Mesothelial cell of epicardium (in vitro differentiated cells): ENCODE data around the gene BMF. TPM values are rescaled to one million over a fixed set of nuclear protein-coding genes. Genes with fewer than 3 reads are reported as not detected.

Source experiments
- DNase-seq, 2 experiments: peaks; one replicate each; pipeline ENCODE4 v3.0.0; 2021; ENCODE audit warnings: low spot score in 2 of 2; ENCODE audit not compliant: unreplicated experiment in 2 of 2
- H3K27ac Mint-ChIP-seq: 2 replicates; pipeline ENCODE4 v1.8.0; 2021; ENCODE audit warnings: mixed read lengths
- H3K27me3 Mint-ChIP-seq: 2 replicates; pipeline ENCODE4 v1.8.0; 2021; ENCODE audit warnings: low read depth, mixed read lengths
- H3K36me3 Mint-ChIP-seq: 2 replicates; pipeline ENCODE4 v1.8.0; 2021; ENCODE audit warnings: mixed read lengths
- H3K4me1 Mint-ChIP-seq: 2 replicates; pipeline ENCODE4 v1.8.0; 2021; ENCODE audit warnings: mixed read lengths
- H3K4me3 Mint-ChIP-seq: 2 replicates; pipeline ENCODE4 v1.8.0; 2021; ENCODE audit warnings: mild to moderate bottlenecking, moderate library complexity, mixed read lengths
- H3K9me3 Mint-ChIP-seq: 2 replicates; pipeline ENCODE4 v1.8.0; 2021; ENCODE audit warnings: mixed read lengths
- CTCF ChIP-seq: fragments of 200-600 bp; sonication (generic); IDR thresholded peaks from one replicate; pipeline ENCODE4 v1.5.0; 2021; ENCODE audit warnings: antibody characterized with exemption; ENCODE audit not compliant: unreplicated experiment
- total RNA-seq: library from RNA; stranded (reverse); gene quantifications from 3 replicates; pipeline ENCODE4 v1.2.1, GENCODE V29; 2021

BMF gene
- total RNA-seq, 1 donor from 2014 or later = 97.0 TPM

DNA sequence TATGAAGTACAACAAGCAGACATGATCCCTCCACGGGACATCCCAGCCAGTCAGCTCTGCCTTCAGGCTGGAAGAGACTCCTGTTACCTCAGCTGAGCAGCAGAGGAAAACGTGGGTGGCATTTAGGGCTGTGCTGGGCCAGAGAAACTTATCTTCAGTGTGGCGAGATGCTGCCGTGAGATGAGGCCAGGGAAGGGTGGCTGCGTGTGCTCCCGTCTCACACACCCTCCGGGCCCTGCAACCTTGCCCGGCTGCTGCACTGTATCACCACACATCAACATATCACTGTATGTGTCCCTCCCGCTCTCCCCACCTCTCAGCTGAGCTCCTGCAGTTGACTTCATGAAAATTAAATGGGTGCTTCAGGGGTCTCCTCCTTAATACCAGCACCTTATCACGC is 23.4 kb downstream of the BMF start:
- no peak for DNase-seq
- Mint-ChIP-seq H3K4me1 (peaks cover 89% of the 10 kb centered on the region), H3K9me3 (no peaks in the 10 kb centered on the region), H3K27ac (peak overlapping the region; percentile 90), H3K4me3 (no peak overlapping the region), H3K27me3 (no peaks in the 10 kb centered on the region), H3K36me3 (peaks cover 7% of the 10 kb centered on the region)
- no peak for TF ChIP-seq CTCF

- DNase-seq = no peak
- H3K9me3 Mint-ChIP-seq = no peaks in the 10 kb centered on the region
- no peak for TF ChIP-seq CTCF
- H3K27me3 Mint-ChIP-seq = no peaks in the 10 kb centered on the region
- peak overlapping the region; percentile 90 for H3K27ac Mint-ChIP-seq
- no peak overlapping the region for H3K4me3 Mint-ChIP-seq
- peaks cover 3% of the 10 kb centered on the region for H3K36me3 Mint-ChIP-seq
- H3K4me1 Mint-ChIP-seq = peaks cover 85% of the 10 kb centered on the region
Observed at GRCh38 chr15:40084650-40085049, 24.0 kb downstream of the BMF start.

DNA sequence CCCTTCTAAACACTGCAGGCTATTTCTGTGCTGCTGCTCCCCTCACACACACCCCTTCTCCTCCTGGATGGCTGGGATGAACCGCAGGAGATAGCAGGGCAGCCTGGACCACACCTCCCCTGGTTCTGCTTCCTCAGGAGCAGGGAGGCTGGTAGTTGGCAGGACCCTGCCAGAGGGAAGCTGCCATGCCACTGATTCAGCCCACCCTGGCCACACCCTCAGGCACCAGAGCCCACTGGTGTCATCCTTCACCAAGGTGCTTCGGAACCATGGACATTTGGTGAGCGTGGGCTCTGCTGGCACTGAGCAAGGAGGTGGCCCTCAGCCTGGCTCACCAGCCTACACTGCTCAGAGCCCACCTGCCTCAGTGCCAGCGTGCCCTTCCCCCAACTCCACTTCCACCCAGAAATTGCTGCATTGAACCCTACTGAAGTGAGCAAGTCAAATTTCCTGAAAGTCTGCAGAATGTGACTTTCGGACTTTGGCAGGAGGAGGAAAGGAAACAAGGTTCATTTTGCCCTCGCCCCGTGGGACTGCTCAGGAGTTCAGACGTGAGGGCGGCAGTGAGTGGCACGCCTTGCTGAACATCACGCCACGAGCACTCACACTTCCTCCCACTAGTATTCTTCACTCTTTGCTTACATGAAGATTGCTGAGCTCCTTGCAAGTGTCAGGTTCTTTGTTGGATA is 26.3 kb downstream of the BMF start:
- Mint-ChIP-seq H3K27ac (peak overlapping the region; percentile 95), H3K36me3 (no peaks in the 10 kb centered on the region), H3K4me3 (peak overlapping the region; percentile 60), H3K9me3 (no peaks in the 10 kb centered on the region), H3K4me1 (peaks cover 67% of the 10 kb centered on the region), H3K27me3 (no peaks in the 10 kb centered on the region)
- no peak for TF ChIP-seq CTCF
- no peak for DNase-seq

DNA sequence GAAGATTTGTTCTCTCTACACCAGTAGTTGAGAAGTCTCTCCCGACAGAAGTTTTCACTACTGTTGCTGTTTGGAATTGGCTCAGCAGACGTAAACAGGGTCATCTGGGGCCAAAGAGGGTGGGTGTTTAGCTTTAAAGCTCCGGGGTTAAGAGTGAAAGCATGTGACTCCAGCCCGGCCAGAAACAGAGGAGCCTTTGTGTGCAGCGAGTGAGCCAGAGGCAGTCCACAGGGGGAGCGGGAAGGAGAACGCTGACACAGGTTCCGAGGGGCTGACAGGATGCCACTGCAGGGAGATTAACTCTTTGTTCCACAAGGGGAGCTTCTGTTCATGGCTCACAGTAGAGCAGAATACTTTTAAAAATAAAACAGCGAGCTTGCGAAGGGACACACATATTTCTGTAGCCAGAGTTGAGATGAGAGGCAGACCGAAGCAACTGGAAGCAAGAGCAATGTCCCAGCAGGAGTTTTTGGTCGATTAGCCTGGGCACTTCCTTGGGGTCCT is 26.9 kb downstream of the BMF start:
- no peak for TF ChIP-seq CTCF
- Mint-ChIP-seq H3K4me3 (peak overlapping the region; percentile 60), H3K27ac (peak overlapping the region; percentile 95), H3K36me3 (no peaks in the 10 kb centered on the region), H3K27me3 (no peaks in the 10 kb centered on the region), H3K9me3 (no peaks in the 10 kb centered on the region), H3K4me1 (peaks cover 62% of the 10 kb centered on the region)
- DNase-seq = no peak

DNA sequence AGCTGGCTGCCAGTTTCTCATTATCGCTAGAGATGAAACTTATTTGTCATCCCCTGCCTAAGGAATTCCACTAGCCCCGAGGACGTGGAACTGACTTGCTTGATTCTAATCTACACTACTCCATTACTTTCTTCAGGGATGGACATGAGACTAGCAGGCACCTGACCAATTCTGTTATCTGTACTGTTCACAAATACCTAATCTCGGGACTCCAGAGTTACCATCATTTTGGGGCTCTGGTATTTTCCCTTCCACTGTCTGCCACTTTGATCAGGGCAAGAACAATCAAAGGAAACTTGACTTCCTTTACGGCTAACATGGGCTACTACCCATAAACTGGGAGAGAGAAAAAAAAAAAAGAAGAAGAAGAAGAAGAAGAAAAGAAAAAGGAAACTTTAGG is 27.8 kb downstream of the BMF start:
- no peaks in the 10 kb centered on the region for H3K9me3 Mint-ChIP-seq
- no peaks in the 10 kb centered on the region for H3K36me3 Mint-ChIP-seq
- TF ChIP-seq CTCF = no peak
- no peaks in the 10 kb centered on the region for H3K27me3 Mint-ChIP-seq
- peaks cover 57% of the 10 kb centered on the region for H3K4me1 Mint-ChIP-seq
- peak overlapping the region; percentile 39 for H3K4me3 Mint-ChIP-seq
- peak overlapping the region; percentile 85 for H3K27ac Mint-ChIP-seq
- DNase-seq = no peak
